Astrocyte (in vitro differentiated cells and primary cell): ENCODE results near the gene SPINK8. TPM values are rescaled to one million over a fixed set of nuclear protein-coding genes. Genes with fewer than 3 reads are reported as not detected.

ENCODE experiments used
- DNase-seq: peaks from one replicate; pipeline ENCODE4 v3.0.0-alpha.2; 2010; ENCODE audit warnings: low read depth
- FAIRE-seq: peaks from 2 replicates; lab custom pipeline; 2011; peaks lifted over from hg19 to GRCh38; lab: Jason Lieb, UNC
- H2AFZ ChIP-seq: 2 replicates; pipeline ENCODE4 v1.6.0; 2012; ENCODE audit warnings: low read depth, low read length, inconsistent platforms
- H3K27ac ChIP-seq: 2 replicates; pipeline ENCODE4 v1.5.1; 2011; ENCODE audit warnings: low read depth, low read length, inconsistent platforms
- H3K27me3 ChIP-seq: 2 replicates; pipeline ENCODE4 v1.6.0; 2011; ENCODE audit warnings: low read length, inconsistent platforms; ENCODE audit not compliant: insufficient read depth
- H3K36me3 ChIP-seq: 2 replicates; pipeline ENCODE4 v1.5.1; 2011; ENCODE audit warnings: low read length, inconsistent platforms; ENCODE audit not compliant: insufficient read depth
- H3K4me1 ChIP-seq: 2 replicates; pipeline ENCODE4 v1.5.1; 2011; ENCODE audit warnings: low read length, inconsistent platforms; ENCODE audit not compliant: insufficient read depth
- H3K4me2 ChIP-seq: 2 replicates; pipeline ENCODE4 v1.6.0; 2012; ENCODE audit warnings: low read length, inconsistent platforms
- H3K4me3 ChIP-seq: 2 replicates; pipeline ENCODE4 v1.5.1; 2011; ENCODE audit warnings: low read depth, mild to moderate bottlenecking, low read length, inconsistent platforms; ENCODE audit not compliant: insufficient read depth
- H3K79me2 ChIP-seq: 2 replicates; pipeline ENCODE4 v1.6.0; 2012; ENCODE audit warnings: mild to moderate bottlenecking, low read length, inconsistent platforms; ENCODE audit not compliant: insufficient read depth
- H3K9ac ChIP-seq: 2 replicates; pipeline ENCODE4 v1.6.0; 2012; ENCODE audit warnings: mild to moderate bottlenecking, low read length, inconsistent platforms
- H3K9me3 ChIP-seq: 2 replicates; pipeline ENCODE4 v1.5.1; 2012; ENCODE audit warnings: low read depth, mild to moderate bottlenecking, low read length, inconsistent platforms; ENCODE audit not compliant: insufficient read depth
- H4K20me1 ChIP-seq: 2 replicates; pipeline ENCODE4 v1.6.0; 2012; ENCODE audit warnings: low read length, inconsistent platforms; ENCODE audit not compliant: insufficient read depth
- H3K27ac Mint-ChIP-seq: one replicate; pipeline ENCODE4 v1.8.0; 2021; ENCODE audit warnings: mild to moderate bottlenecking, mixed read lengths; ENCODE audit not compliant: unreplicated experiment
- H3K27me3 Mint-ChIP-seq: one replicate; pipeline ENCODE4 v1.8.0; 2021; ENCODE audit warnings: low read depth, mixed read lengths; ENCODE audit not compliant: unreplicated experiment
- H3K36me3 Mint-ChIP-seq: one replicate; pipeline ENCODE4 v1.8.0; 2021; ENCODE audit warnings: low read depth, mixed read lengths; ENCODE audit not compliant: unreplicated experiment
- H3K4me1 Mint-ChIP-seq: one replicate; pipeline ENCODE4 v1.8.0; 2021; ENCODE audit warnings: low read depth, mixed read lengths; ENCODE audit not compliant: unreplicated experiment
- H3K4me3 Mint-ChIP-seq: one replicate; pipeline ENCODE4 v1.8.0; 2021; ENCODE audit warnings: mild to moderate bottlenecking, moderate library complexity, mixed read lengths; ENCODE audit not compliant: unreplicated experiment
- H3K9me3 Mint-ChIP-seq: one replicate; pipeline ENCODE4 v1.8.0; 2021; ENCODE audit warnings: mild to moderate bottlenecking, mixed read lengths; ENCODE audit not compliant: unreplicated experiment
- CTCF ChIP-seq: IDR thresholded peaks from 2 replicates; pipeline ENCODE4 v1.5.1; 2011; ENCODE audit warnings: low read depth, mild to moderate bottlenecking, inconsistent platforms, low read length, moderate library complexity; ENCODE audit not compliant: insufficient read depth
- EZH2 ChIP-seq: IDR thresholded peaks from 2 replicates; pipeline ENCODE4 v1.6.1; 2012; ENCODE audit warnings: mild to moderate bottlenecking, low read length, inconsistent platforms; ENCODE audit not compliant: insufficient read depth
- total RNA-seq: library from RNA; stranded (reverse); gene quantifications from 2 replicates; pipeline ENCODE4 v1.2.1, GENCODE V29; 2021

SPINK8 gene
- total RNA-seq, 1 donor from 2014 or later, result not detected

GRCh38 chr3:48285132-48285531 is 48.3 kb downstream of the SPINK8 start:
- H3K9me3 ChIP-seq, result no peaks in the 10 kb centered on the region
- Mint-ChIP-seq H3K27me3 (no peaks in the 10 kb centered on the region), H3K4me1 (peaks cover 5% of the 10 kb centered on the region), H3K27ac (no peak overlapping the region), H3K36me3 (peaks cover 9% of the 10 kb centered on the region), H3K4me3 (no peak overlapping the region), H3K9me3 (no peaks in the 10 kb centered on the region)
- no peaks in the 10 kb centered on the region for H4K20me1 ChIP-seq
- H3K27me3 ChIP-seq, result no peaks in the 10 kb centered on the region
- no peaks in the 10 kb centered on the region for H3K36me3 ChIP-seq
- H3K4me1 ChIP-seq, result no peaks in the 10 kb centered on the region
- DNase-seq (peak; percentile 49), FAIRE-seq (no peak)
- no peak overlapping the region for H3K4me2 ChIP-seq
- H3K27ac ChIP-seq, result no peak overlapping the region
- H3K79me2 ChIP-seq, result no peaks in the 10 kb centered on the region
- H3K4me3 ChIP-seq, result no peak overlapping the region
- no peak overlapping the region for H3K9ac ChIP-seq
- TF ChIP-seq EZH2 (no peak), CTCF (no peak)
- no peak overlapping the region for H2AFZ ChIP-seq

GRCh38 chr3:48280881-48281280 is 52.6 kb downstream of the SPINK8 start:
- peaks cover 11% of the 10 kb centered on the region for H3K36me3 Mint-ChIP-seq
- no peak overlapping the region for H3K27ac ChIP-seq

More at GRCh38 chr3:48280881-48281280, 52.6 kb downstream of the SPINK8 start:
- H3K27me3 ChIP-seq, result no peaks in the 10 kb centered on the region
- H3K4me1 ChIP-seq, result no peaks in the 10 kb centered on the region
- no peak for FAIRE-seq
- Mint-ChIP-seq H3K9me3 (peaks cover 4% of the 10 kb centered on the region), H3K4me1 (peaks cover 10% of the 10 kb centered on the region), H3K4me3 (no peak overlapping the region), H3K27ac (no peak overlapping the region), H3K27me3 (no peaks in the 10 kb centered on the region)
- no peak overlapping the region for H3K4me3 ChIP-seq
- H3K9ac ChIP-seq, result no peak overlapping the region
- TF ChIP-seq CTCF, result no peak
- no peak for TF ChIP-seq EZH2
- DNase-seq, result no peak
- no peak overlapping the region for H3K4me2 ChIP-seq
- H3K9me3 ChIP-seq, result no peaks in the 10 kb centered on the region
- H2AFZ ChIP-seq, result no peak overlapping the region
- H3K36me3 ChIP-seq, result no peaks in the 10 kb centered on the region
- H3K79me2 ChIP-seq, result no peaks in the 10 kb centered on the region
- no peaks in the 10 kb centered on the region for H4K20me1 ChIP-seq
